Ishikawa (cell line): ENCODE data around the gene CCDC106.

Experiments used
- CEBPB ChIP-seq: IDR thresholded peaks from 2 replicates; pipeline ENCODE4 v1.6.1; 2012
- EP300 ChIP-seq: IDR thresholded peaks from 2 replicates; pipeline ENCODE4 v1.6.1; 2012; ENCODE audit warnings: borderline replicate concordance
- NFIC ChIP-seq: IDR thresholded peaks from 2 replicates; pipeline ENCODE4 v1.6.1; 2012

DNA sequence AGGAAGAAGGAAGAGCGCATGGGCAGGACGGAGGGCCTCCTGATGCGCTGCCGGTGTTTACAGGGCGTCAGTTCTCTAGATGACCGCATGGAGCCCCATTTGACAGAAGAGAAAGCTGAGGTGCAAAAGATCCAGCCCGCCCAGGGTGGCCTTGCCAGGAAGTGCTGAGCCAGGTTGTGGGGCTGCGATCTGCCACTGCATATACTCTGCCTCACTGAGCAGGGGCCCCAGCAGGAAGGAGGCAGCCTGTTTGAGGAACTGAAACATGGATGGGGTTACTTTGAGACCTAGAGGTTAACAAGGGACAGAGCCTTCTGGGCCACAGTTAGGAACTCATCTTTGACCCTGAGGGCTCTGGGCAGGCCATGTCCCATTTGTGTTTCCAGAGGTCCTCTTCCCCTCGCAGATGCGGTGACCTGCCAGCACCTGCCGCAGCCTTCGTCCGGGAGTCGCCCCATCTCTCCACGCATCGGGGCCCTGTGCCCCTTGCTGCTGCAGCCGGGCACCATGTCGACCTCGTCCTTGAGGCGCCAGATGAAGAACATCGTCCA is 30.2 kb downstream of the CCDC106 start:
- TF ChIP-seq EP300 (no peak), CEBPB (no peak), NFIC (no peak)
